Thoracic aorta (tissue), 2 donors: ENCODE data around the gene DNAH11. TPM values are rescaled to one million over a fixed set of nuclear protein-coding genes. Genes with fewer than 3 reads are reported as not detected.

Experiments used
- ATAC-seq: fragments of 150-250 bp; one replicate; pipeline ENCODE4 v1.8.0; 2017; ENCODE audit warnings: low read depth; ENCODE audit not compliant: insufficient number of reproducible peaks, low FRiP score
- DNase-seq: peaks from one replicate; pipeline ENCODE4 v3.0.0-alpha.2; 2020; ENCODE audit warnings: low spot score
- H3K27ac ChIP-seq, 2 donors: fragments of 200-600 bp; sonication (generic); 1 replicate in 1 of 2; 2 replicates in 1 of 2; pipeline ENCODE4 v1.5.1; 2016; ENCODE audit warnings: mild to moderate bottlenecking in 2 of 2, moderate library complexity in 2 of 2
- H3K27me3 ChIP-seq: fragments of 200-600 bp; sonication (generic); replicated peaks from 2 replicates; pipeline ENCODE4 v1.6.0; 2016; ENCODE audit warnings: mild to moderate bottlenecking; ENCODE audit not compliant: insufficient read depth
- H3K36me3 ChIP-seq: fragments of 200-600 bp; sonication (generic); one replicate; pipeline ENCODE4 v1.5.1; 2016
- H3K4me1 ChIP-seq, 2 donors: fragments of 200-600 bp; sonication (generic); 1 replicate in 1 of 2; 2 replicates in 1 of 2; pipeline versions ENCODE4 v1.5.1 to v1.6.0; 2016; ENCODE audit warnings: low read depth in 2 of 2, mild to moderate bottlenecking in 1 of 2; ENCODE audit not compliant: control insufficient read depth in 1 of 2
- H3K4me3 ChIP-seq: fragments of 200-600 bp; sonication (generic); 2 replicates; pipeline ENCODE4 v1.5.1; 2016; ENCODE audit warnings: mild to moderate bottlenecking
- H3K9me3 ChIP-seq: fragments of 200-600 bp; sonication (generic); 2 replicates; pipeline ENCODE4 v1.5.1; 2016
- CTCF ChIP-seq: fragments of 200-600 bp; sonication (generic); IDR thresholded peaks from one replicate; pipeline ENCODE4 v1.5.1; 2019; ENCODE audit warnings: antibody characterized with exemption
- total RNA-seq, 2 donors: library from RNA; depleted of rRNA; stranded (reverse); fragments of >200 nt; gene quantifications; one replicate each; pipeline versions ENCODE4 v1.1.0 to v1.2.3, GENCODE V29; 2016

DNAH11 gene
- total RNA-seq, 2 donors from 2014 or later = 1.9 to 16.2 TPM

DNA sequence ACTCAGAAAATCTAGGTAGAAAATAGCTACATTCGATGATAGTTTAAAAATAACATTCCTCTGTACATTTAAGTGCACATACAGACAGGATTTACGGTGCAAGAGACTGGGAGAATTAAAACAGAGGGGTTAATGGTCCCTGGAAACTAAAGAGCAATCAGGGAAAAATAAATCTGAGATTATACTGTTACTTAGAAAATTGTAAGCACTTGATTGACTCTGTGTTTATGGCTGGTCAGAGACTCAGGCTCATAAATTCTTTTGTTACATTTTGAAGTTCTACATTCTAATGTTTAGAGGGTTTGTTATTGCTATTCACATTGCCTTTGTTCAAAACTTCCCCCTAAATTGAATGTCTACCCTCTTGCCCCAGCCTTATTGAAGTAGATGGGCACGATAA, 348.5 kb downstream of the DNAH11 start:
- Histone ChIP-seq H3K27me3 (no peaks in the 10 kb centered on the region), H3K27ac (no peak overlapping the region), H3K36me3 (no peaks in the 10 kb centered on the region), H3K4me3 (no peak overlapping the region), H3K9me3 (no peaks in the 10 kb centered on the region), H3K4me1 (no peaks in the 10 kb centered on the region)
- no peak for DNase-seq
- no peak for TF ChIP-seq CTCF
- no peak for ATAC-seq

DNA sequence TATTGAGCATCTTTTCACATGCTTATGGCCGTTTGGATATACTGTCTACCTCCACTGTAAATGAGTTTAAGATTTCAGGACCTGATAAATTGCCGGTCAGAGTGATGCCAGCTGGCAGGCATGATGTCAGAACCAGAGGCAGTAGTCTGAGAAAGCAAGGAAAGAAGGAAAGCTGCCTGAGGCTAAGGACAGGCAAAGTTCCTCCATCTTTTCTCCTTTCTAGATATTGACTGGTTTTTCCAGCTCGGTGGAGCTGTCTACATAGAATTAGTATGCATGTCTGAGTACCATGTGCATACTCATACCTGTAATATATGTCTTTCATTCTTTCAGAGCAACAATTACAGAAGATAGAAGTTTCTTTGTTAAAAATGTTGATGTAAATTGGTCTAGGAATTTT, 350.6 kb downstream of the DNAH11 start:
- Histone ChIP-seq H3K27me3 (no peaks in the 10 kb centered on the region), H3K36me3 (no peaks in the 10 kb centered on the region), H3K4me3 (no peak overlapping the region), H3K27ac (no peak overlapping the region), H3K9me3 (no peaks in the 10 kb centered on the region), H3K4me1 (no peaks in the 10 kb centered on the region)
- DNase-seq (no peak), ATAC-seq (no peak)
- TF ChIP-seq CTCF = no peak

DNA sequence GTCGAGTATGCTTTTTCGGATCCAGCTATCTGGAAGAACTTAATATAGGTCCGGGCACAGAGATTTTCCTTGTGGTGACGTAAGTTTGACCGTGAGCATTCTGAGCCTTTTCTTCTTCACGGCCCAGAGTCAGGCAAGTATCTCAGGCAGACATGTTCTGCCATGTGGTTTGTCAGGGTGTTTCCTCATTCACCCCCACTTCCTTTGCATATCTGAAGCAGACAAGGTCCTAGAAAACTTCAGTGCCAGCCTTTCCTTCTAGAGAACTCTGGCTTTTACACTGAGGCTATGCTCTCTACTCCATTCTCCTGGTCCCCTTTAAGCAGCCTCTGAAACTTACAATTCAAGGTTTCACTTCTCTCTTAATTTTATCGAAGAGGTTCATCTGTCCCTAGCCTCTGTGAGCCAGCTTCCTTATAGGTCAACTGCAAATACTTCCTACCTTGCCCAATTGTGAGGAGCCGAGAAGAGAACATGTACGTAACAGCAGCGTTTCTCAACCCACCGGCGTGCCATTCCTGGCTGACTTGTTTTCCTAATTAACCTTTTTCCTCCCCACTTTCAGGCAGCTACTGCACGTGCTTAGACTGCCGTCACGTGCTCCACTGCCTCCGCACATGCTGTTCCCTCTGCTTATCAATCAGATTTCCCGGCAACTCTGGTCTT, 355.6 kb downstream of the DNAH11 start:
- Histone ChIP-seq H3K4me3 (no peak overlapping the region), H3K36me3 (no peaks in the 10 kb centered on the region), H3K27ac (no peak overlapping the region), H3K9me3 (no peaks in the 10 kb centered on the region), H3K4me1 (no peaks in the 10 kb centered on the region), H3K27me3 (no peaks in the 10 kb centered on the region)
- ATAC-seq (no peak), DNase-seq (no peak)
- no peak for TF ChIP-seq CTCF

DNA sequence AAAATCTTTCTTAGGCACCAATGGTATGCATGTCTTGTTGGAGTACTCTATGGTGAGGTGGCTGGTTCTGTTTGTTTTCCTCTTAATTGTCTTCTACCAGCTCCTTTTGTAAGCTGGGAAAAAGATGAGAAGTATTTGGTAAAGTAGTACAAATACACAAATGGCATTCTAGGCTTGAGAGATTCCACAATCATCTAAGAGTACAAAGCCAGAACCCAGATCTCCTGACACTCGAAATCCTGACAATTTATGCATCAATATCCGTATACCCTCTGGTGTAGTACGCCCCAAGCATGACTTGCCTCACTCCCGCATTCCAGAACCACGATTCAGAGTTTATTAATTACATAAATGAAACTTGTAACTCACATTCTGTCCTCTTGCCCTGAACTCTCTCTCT, 359.4 kb downstream of the DNAH11 start:
- H3K27me3 ChIP-seq = no peaks in the 10 kb centered on the region
- no peaks in the 10 kb centered on the region for H3K4me1 ChIP-seq
- DNase-seq (no peak), ATAC-seq (no peak)
- no peaks in the 10 kb centered on the region for H3K9me3 ChIP-seq
- no peaks in the 10 kb centered on the region for H3K36me3 ChIP-seq
- no peak overlapping the region for H3K27ac ChIP-seq
- no peak for TF ChIP-seq CTCF
- no peak overlapping the region for H3K4me3 ChIP-seq

- no peaks in the 10 kb centered on the region for H3K27me3 ChIP-seq
- DNase-seq (no peak), ATAC-seq (no peak)
- H3K4me1 ChIP-seq = no peaks in the 10 kb centered on the region
- no peak overlapping the region for H3K4me3 ChIP-seq
- no peak overlapping the region for H3K27ac ChIP-seq
- no peaks in the 10 kb centered on the region for H3K9me3 ChIP-seq
- no peak for TF ChIP-seq CTCF
- H3K36me3 ChIP-seq = no peaks in the 10 kb centered on the region
These were observed 360.4 kb downstream of the DNAH11 start for GRCh38 chr7:21903020-21903786.
